Measurements from ENCODE around the gene CAP2.

CAP2 gene

DNA sequence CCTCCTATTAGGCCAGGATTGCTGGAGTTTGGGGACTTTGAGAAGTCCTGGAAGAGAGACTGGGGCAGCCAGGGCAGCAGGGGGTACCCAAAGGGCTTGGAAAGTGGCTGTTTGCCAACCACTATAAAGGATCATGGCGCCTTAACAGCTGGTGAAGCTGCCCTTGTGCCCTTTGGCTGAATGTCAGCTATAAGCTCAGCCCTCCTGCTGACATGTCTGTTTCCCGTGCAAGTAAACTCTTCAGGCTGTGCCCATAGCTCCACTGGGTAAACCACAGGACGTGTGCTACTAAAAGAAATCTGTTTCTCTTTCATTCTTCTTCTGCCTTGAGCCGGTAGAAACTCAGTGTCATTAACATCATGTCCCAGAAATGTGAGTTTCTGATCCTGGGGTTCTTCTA, 97.3 kb downstream of the CAP2 start:
- no peak for TF ChIP-seq CTCF (IDR thresholded peaks at IDR 0.05; ENCODE audit: control extremely low read depth, extremely low read depth, low read depth, missing control alignments)
- ChIA-PET CTCF (interaction anchor here (1.8 kb wide), 1 partner anchor 12 kb away, joined by 4 read pairs; no protein-coding TSS in a partner anchor), POLR2A (no interaction called here)
- DNase-seq (ENCODE audit: extremely low spot score) = no peak

DNA sequence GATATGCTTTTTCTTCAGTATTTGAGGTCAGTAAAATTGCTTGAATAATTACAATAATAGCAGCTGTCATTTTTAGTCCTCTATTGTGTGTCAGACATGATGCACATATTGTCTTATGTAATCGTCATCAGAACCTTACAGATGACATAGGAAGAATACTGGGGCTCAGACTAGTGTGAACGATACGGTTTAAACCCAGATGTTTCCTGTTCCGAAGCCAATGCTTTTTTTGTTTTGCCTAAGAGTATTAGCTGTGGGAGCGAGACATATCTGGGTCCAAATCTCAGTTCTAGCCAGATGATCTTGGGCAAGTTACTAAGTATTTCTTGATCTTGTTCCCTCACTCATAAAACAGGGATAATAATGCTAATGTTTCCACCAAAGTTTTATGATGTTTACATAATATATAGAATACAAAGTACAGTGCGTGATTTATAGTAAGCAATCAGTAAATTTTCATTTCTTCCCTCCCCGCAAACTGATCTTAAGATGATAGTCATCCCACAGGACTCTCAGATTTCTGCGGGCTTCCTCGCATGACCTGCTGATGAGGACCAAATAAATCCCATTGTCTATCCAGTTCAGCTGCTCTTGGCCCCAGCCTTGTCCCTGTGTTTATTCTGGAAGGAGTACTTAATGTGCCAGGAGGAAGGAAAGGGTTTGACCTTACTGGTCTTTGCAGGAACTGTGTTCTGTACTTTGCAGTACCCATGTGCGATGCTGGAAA, 98.2 kb downstream of the CAP2 start:
- ChIA-PET CTCF (interaction anchor here (1.8 kb wide), 1 partner anchor 11 kb away, joined by 4 read pairs; no protein-coding TSS in a partner anchor), POLR2A (no interaction called here)
- TF ChIP-seq CTCF (IDR thresholded peaks at IDR 0.05; ENCODE audit: control extremely low read depth, extremely low read depth, low read depth, missing control alignments) = no peak
- DNase-seq (ENCODE audit: extremely low spot score) = no peak

DNA sequence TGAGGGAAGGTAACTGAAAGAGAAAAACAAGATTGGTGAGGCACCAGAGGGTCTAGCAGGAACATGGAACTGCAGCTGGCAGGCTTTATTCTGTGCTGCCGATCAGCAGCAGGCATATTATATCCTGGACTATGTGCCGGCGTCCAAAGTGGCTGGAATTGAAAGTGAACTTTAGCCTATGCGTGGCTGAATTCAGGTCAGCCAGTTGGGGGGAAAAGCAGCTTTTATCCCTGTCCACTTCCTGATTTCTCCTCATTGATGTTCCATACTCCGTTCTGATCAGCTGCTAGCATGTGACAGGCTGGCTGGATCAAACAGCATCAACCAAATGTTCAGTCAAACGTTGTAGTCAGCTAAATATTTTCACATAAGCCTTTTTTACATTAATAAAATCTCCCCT, 99.0 kb downstream of the CAP2 start:
- POLR2A ChIA-PET = no interaction called here
- CTCF ChIA-PET = interaction anchor here (1.8 kb wide), 1 partner anchor 11 kb away, joined by 4 read pairs; no protein-coding TSS in a partner anchor
- no peak for TF ChIP-seq CTCF (IDR thresholded peaks at IDR 0.05; ENCODE audit: control extremely low read depth, extremely low read depth, low read depth, missing control alignments)
- DNase-seq (ENCODE audit: extremely low spot score) = no peak

GRCh38 chr6:17493286-17493685, 99.9 kb downstream of the CAP2 start:
- TF ChIP-seq CTCF (IDR thresholded peaks at IDR 0.05; ENCODE audit: control extremely low read depth, extremely low read depth, low read depth, missing control alignments) = no peak
- DNase-seq (ENCODE audit: extremely low spot score) = no peak
- CTCF ChIA-PET = interaction anchor here (0.8 kb wide), 1 partner anchor 12 kb away, joined by 3 read pairs; no protein-coding TSS in a partner anchor
- POLR2A ChIA-PET = no interaction called here

- CTCF ChIA-PET = no interaction called here
- POLR2A ChIA-PET = no interaction called here
- no peak for DNase-seq (ENCODE audit: extremely low spot score)
- TF ChIP-seq CTCF (IDR thresholded peaks at IDR 0.05; ENCODE audit: control extremely low read depth, extremely low read depth, low read depth, missing control alignments) = no peak
These were observed 100.8 kb downstream of the CAP2 start for GRCh38 chr6:17494177-17494576.

DNA sequence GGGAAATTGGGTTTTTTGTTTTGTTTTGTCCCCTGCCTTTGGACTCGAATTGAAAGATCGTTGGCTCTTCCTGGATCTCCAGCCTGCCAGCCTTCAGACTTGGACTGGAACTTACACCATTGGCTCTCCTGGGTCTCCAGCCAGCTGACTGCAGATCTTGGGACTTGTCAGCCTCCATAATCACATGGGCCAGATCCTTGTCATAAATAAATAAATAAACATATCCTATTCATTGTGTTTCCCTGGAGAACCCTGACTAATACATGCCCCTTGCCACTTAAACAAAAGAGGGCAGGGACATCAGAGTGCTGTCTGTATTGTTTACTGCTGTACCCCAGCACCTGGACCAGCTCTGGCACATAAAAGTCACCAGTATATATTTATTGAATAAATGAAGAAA, 101.5 kb downstream of the CAP2 start:
- ChIA-PET CTCF (interaction anchor here (2.6 kb wide), 1 partner anchor 10 kb away, joined by 13 read pairs; no protein-coding TSS in a partner anchor), POLR2A (no interaction called here)
- DNase-seq (ENCODE audit: extremely low spot score) = no peak
- TF ChIP-seq CTCF (IDR thresholded peaks at IDR 0.05; ENCODE audit: control extremely low read depth, extremely low read depth, low read depth, missing control alignments) = no peak

Data from GM10248 (cell line).